ENCODE data around the gene SLC1A3. TPM values are rescaled to one million over a fixed set of nuclear protein-coding genes. Genes with fewer than 3 reads are reported as not detected.

The SLC1A3 gene
- total RNA-seq, 1 experiment from 2014 or later, result 18.6 TPM

GRCh38 chr5:36686881-36687280 is 80.5 kb downstream of the SLC1A3 start:
- Mint-ChIP-seq H3K4me1 (peaks cover 9 to 15% of the 10 kb centered on the region in 2 experiments), H3K4me3 (no peak overlapping the region), H3K27ac (no peak overlapping the region), H3K36me3 (ENCODE audit: insufficient read depth in 1 of 3, low read depth in 3 of 3) (peaks cover 0 to 8% (median 5%) of the 10 kb centered on the region in 3 experiments; a peak in 3 of 7 replicates), H3K27me3 (ENCODE audit: low read depth) (peaks cover 10% of the 10 kb centered on the region), H3K9me3 (no peaks in the 10 kb centered on the region; a peak in 1 of 5 replicates)
- no peak overlapping the region for H2BK15ac ChIP-seq (ENCODE audit: low read depth, low read length)
- H4K8ac ChIP-seq (replicated peaks; ENCODE audit: insufficient read length, low read depth, low read length), result no peak overlapping the region
- no peak for DNase-seq
- H2BK20ac ChIP-seq (ENCODE audit: low read depth, low read length, poor library complexity, severe bottlenecking), result no peak overlapping the region
- H3K79me1 ChIP-seq (ENCODE audit: insufficient read depth, low read depth, low read length, poor library complexity, severe bottlenecking), result no peaks in the 10 kb centered on the region
- H2BK12ac ChIP-seq (ENCODE audit: insufficient read length, low read depth, low read length), result no peak overlapping the region
- H2AFZ ChIP-seq (ENCODE audit: low read length), result no peak overlapping the region
- TF ChIP-seq CTCF (conservative IDR thresholded peaks at IDR 0.05), result no peak
- no peak overlapping the region for H3T11ph ChIP-seq (ENCODE audit: low read length)
- H4K5ac ChIP-seq (ENCODE audit: insufficient read length, low read depth, low read length), result no peak overlapping the region
- no peak overlapping the region for H3K9ac ChIP-seq (ENCODE audit: extremely low read depth, insufficient read length, low read length)
- H3K14ac ChIP-seq (ENCODE audit: insufficient read depth, low read length), result no peak overlapping the region
- H2BK120ac ChIP-seq (ENCODE audit: low read depth, low read length, poor library complexity, severe bottlenecking), result no peak overlapping the region
- H3K79me2 ChIP-seq (ENCODE audit: insufficient read depth, low read length), result no peaks in the 10 kb centered on the region
- H3K18ac ChIP-seq (ENCODE audit: insufficient read length, low read depth, low read length), result no peak overlapping the region
- no peak overlapping the region for H3K4ac ChIP-seq (ENCODE audit: low read depth, low read length)
- H3K9me3 ChIP-seq (ENCODE audit: control insufficient read depth, low read depth, low read length), result no peaks in the 10 kb centered on the region
- no peak overlapping the region for H4K91ac ChIP-seq (ENCODE audit: insufficient read length, low read depth, low read length)
- no peak overlapping the region for H3K56ac ChIP-seq (ENCODE audit: insufficient read length, low read depth, low read length)
- H4K20me1 ChIP-seq (ENCODE audit: control insufficient read depth, insufficient read depth, insufficient read length), result no peaks in the 10 kb centered on the region
- no peak overlapping the region for H2BK5ac ChIP-seq (ENCODE audit: insufficient read length, low read length)
- H3K4me2 ChIP-seq (ENCODE audit: insufficient read depth, insufficient read length, low read length), result no peak overlapping the region
- peaks cover 5% of the 10 kb centered on the region for H3K23me2 ChIP-seq (ENCODE audit: insufficient read length, low read depth, low read length, poor library complexity, severe bottlenecking)
- no peaks in the 10 kb centered on the region for H3K27me3 ChIP-seq (ENCODE audit: insufficient read depth, low read length)
- no CpG with 5 or more reads among the region's 3 CpGs for WGBS (ENCODE audit: extremely low coverage, insufficient read length, low lambda C conversion rate)
- no peak overlapping the region for H3K27ac ChIP-seq (ENCODE audit: insufficient read length, low read depth, low read length)
- H3K23ac ChIP-seq (ENCODE audit: insufficient read length, low read depth, low read length), result no peak overlapping the region
- H2AK5ac ChIP-seq (ENCODE audit: insufficient read length, low read length), result no peak overlapping the region
- H3K4me1 ChIP-seq (ENCODE audit: insufficient read depth, low read length), result no peaks in the 10 kb centered on the region

All from H9 (cell line).